ENCODE data around the gene NOL9. TPM values are rescaled to one million over a fixed set of nuclear protein-coding genes. Genes with fewer than 3 reads are reported as not detected.

Gene NOL9
- total and polyA plus RNA-seq, 2 donors: 8.6 to 11.1 TPM

GRCh38 chr1:6591644-6592043 lies 37.3 kb upstream of the NOL9 start:
- 94% methylated on average over 6 of the region's 6 CpGs for WGBS
- Histone ChIP-seq H3K4me1 (ENCODE audit: control insufficient read depth in 2 of 2, insufficient read depth in 2 of 2, low read length in 2 of 2) (peaks cover 23 to 25% of the 10 kb centered on the region in 2 donors), H3K4me3 (ENCODE audit: low read length in 2 of 2) (no peak overlapping the region), H3K27me3 (ENCODE audit: control insufficient read depth in 2 of 2, insufficient read depth in 1 of 2, low read length in 1 of 2) (no peaks in the 10 kb centered on the region), H3K9me3 (ENCODE audit: control insufficient read depth in 2 of 2, insufficient read depth in 1 of 2, low read length in 1 of 2) (peaks cover 0 to 1% of the 10 kb centered on the region in 2 donors), H3K27ac (ENCODE audit: low read depth in 1 of 2, low read length in 1 of 2) (no peak overlapping the region), H3K36me3 (ENCODE audit: control insufficient read depth in 2 of 2, insufficient read depth in 2 of 2, low read length in 1 of 2) (peaks cover 59 to 70% of the 10 kb centered on the region in 2 donors)
- no peak for DNase-seq (ENCODE audit: low read depth in 6 of 9, low spot score in 9 of 9)

GRCh38 chr1:6591222-6591621 lies 36.9 kb upstream of the NOL9 start:
- Histone ChIP-seq H3K4me3 (ENCODE audit: low read length in 2 of 2) (no peak overlapping the region), H3K4me1 (ENCODE audit: control insufficient read depth in 2 of 2, insufficient read depth in 2 of 2, low read length in 2 of 2) (peaks cover 23 to 25% of the 10 kb centered on the region in 2 donors)
- DNase-seq (ENCODE audit: low read depth in 6 of 9, low spot score in 9 of 9): no peak

GRCh38 chr1:6590046-6590445 lies 35.7 kb upstream of the NOL9 start:
- Histone ChIP-seq H3K27ac (ENCODE audit: low read depth in 1 of 2, low read length in 1 of 2) (no peak overlapping the region), H3K9me3 (ENCODE audit: control insufficient read depth in 2 of 2, insufficient read depth in 1 of 2, low read length in 1 of 2) (peaks cover 0 to 1% of the 10 kb centered on the region in 2 donors), H3K27me3 (ENCODE audit: control insufficient read depth in 2 of 2, insufficient read depth in 1 of 2, low read length in 1 of 2) (no peaks in the 10 kb centered on the region), H3K36me3 (ENCODE audit: control insufficient read depth in 2 of 2, insufficient read depth in 2 of 2, low read length in 1 of 2) (peaks cover 53 to 67% of the 10 kb centered on the region in 2 donors), H3K4me1 (ENCODE audit: control insufficient read depth in 2 of 2, insufficient read depth in 2 of 2, low read length in 2 of 2) (peaks cover 23 to 25% of the 10 kb centered on the region in 2 donors), H3K4me3 (ENCODE audit: low read length in 2 of 2) (no peak overlapping the region)
- no peak for DNase-seq (ENCODE audit: low read depth in 6 of 9, low spot score in 9 of 9)
- 99% methylated on average over 7 of the region's 7 CpGs for WGBS

More at GRCh38 chr1:6591222-6591621, 36.9 kb upstream of the NOL9 start:
- WGBS: 34% methylated on average over 13 of the region's 13 CpGs
- peaks cover 0 to 1% of the 10 kb centered on the region in 2 donors for H3K9me3 ChIP-seq (ENCODE audit: control insufficient read depth in 2 of 2, insufficient read depth in 1 of 2, low read length in 1 of 2)
- H3K36me3 ChIP-seq (ENCODE audit: control insufficient read depth in 2 of 2, insufficient read depth in 2 of 2, low read length in 1 of 2): peaks cover 57 to 72% of the 10 kb centered on the region in 2 donors
- no peaks in the 10 kb centered on the region for H3K27me3 ChIP-seq (ENCODE audit: control insufficient read depth in 2 of 2, insufficient read depth in 1 of 2, low read length in 1 of 2)
- H3K27ac ChIP-seq (ENCODE audit: low read depth in 1 of 2, low read length in 1 of 2): no peak overlapping the region

- DNase-seq (ENCODE audit: low read depth in 6 of 9, low spot score in 9 of 9): no peak
- no peak overlapping the region for H3K27ac ChIP-seq (ENCODE audit: low read depth in 1 of 2, low read length in 1 of 2)
- H3K4me3 ChIP-seq (ENCODE audit: low read length in 2 of 2): no peak overlapping the region
- peaks cover 51 to 59% of the 10 kb centered on the region in 2 donors for H3K36me3 ChIP-seq (ENCODE audit: control insufficient read depth in 2 of 2, insufficient read depth in 2 of 2, low read length in 1 of 2)
- no peaks in the 10 kb centered on the region for H3K27me3 ChIP-seq (ENCODE audit: control insufficient read depth in 2 of 2, insufficient read depth in 1 of 2, low read length in 1 of 2)
- H3K9me3 ChIP-seq (ENCODE audit: control insufficient read depth in 2 of 2, insufficient read depth in 1 of 2, low read length in 1 of 2): peaks cover 0 to 1% of the 10 kb centered on the region in 2 donors
- 93% methylated on average over 24 of the region's 24 CpGs for whole genome bisulfite sequencing
- peaks cover 23 to 25% of the 10 kb centered on the region in 2 donors for H3K4me1 ChIP-seq (ENCODE audit: control insufficient read depth in 2 of 2, insufficient read depth in 2 of 2, low read length in 2 of 2)
Measured at GRCh38 chr1:6588893-6589520, 34.7 kb upstream of the NOL9 start.

- Histone ChIP-seq H3K27ac (ENCODE audit: low read depth in 1 of 2, low read length in 1 of 2) (peak overlapping the region in 1 of 2 donors; percentile 18), H3K9me3 (ENCODE audit: control insufficient read depth in 2 of 2, insufficient read depth in 1 of 2, low read length in 1 of 2) (peaks cover 0 to 1% of the 10 kb centered on the region in 2 donors), H3K4me3 (ENCODE audit: low read length in 2 of 2) (no peak overlapping the region), H3K4me1 (ENCODE audit: control insufficient read depth in 2 of 2, insufficient read depth in 2 of 2, low read length in 2 of 2) (peaks cover 23 to 25% of the 10 kb centered on the region in 2 donors), H3K36me3 (ENCODE audit: control insufficient read depth in 2 of 2, insufficient read depth in 2 of 2, low read length in 1 of 2) (peaks cover 44 to 52% of the 10 kb centered on the region in 2 donors), H3K27me3 (ENCODE audit: control insufficient read depth in 2 of 2, insufficient read depth in 1 of 2, low read length in 1 of 2) (no peaks in the 10 kb centered on the region)
- DNase-seq (ENCODE audit: low read depth in 6 of 9, low spot score in 9 of 9): no peak
- WGBS: 92% methylated on average over 25 of the region's 25 CpGs
Measured at GRCh38 chr1:6588128-6588892, 34.0 kb upstream of the NOL9 start.

- Histone ChIP-seq H3K27ac (ENCODE audit: low read depth in 1 of 2, low read length in 1 of 2) (peak overlapping the region in 1 of 2 donors; percentile 37), H3K4me1 (ENCODE audit: control insufficient read depth in 2 of 2, insufficient read depth in 2 of 2, low read length in 2 of 2) (peaks cover 23 to 25% of the 10 kb centered on the region in 2 donors), H3K9me3 (ENCODE audit: control insufficient read depth in 2 of 2, insufficient read depth in 1 of 2, low read length in 1 of 2) (peaks cover 0 to 1% of the 10 kb centered on the region in 2 donors), H3K36me3 (ENCODE audit: control insufficient read depth in 2 of 2, insufficient read depth in 2 of 2, low read length in 1 of 2) (peaks cover 37 to 45% of the 10 kb centered on the region in 2 donors), H3K4me3 (ENCODE audit: low read length in 2 of 2) (no peak overlapping the region), H3K27me3 (ENCODE audit: control insufficient read depth in 2 of 2, insufficient read depth in 1 of 2, low read length in 1 of 2) (no peaks in the 10 kb centered on the region)
- DNase-seq (ENCODE audit: low read depth in 6 of 9, low spot score in 9 of 9): peak in 1 of 9 donors; percentile 42
- 16% methylated on average over 13 of the region's 13 CpGs for WGBS
Measured at GRCh38 chr1:6587261-6588005, 33.1 kb upstream of the NOL9 start.

- H3K27ac ChIP-seq (ENCODE audit: low read depth in 1 of 2, low read length in 1 of 2): no peak overlapping the region
- peaks cover 31 to 32% of the 10 kb centered on the region in 2 donors for H3K4me1 ChIP-seq (ENCODE audit: control insufficient read depth in 2 of 2, insufficient read depth in 2 of 2, low read length in 2 of 2)
- H3K4me3 ChIP-seq (ENCODE audit: low read length in 2 of 2): no peak overlapping the region
- H3K9me3 ChIP-seq (ENCODE audit: control insufficient read depth in 2 of 2, insufficient read depth in 1 of 2, low read length in 1 of 2): no peaks in the 10 kb centered on the region
- WGBS: 97% methylated on average over 11 of the region's 11 CpGs
- no peak for DNase-seq (ENCODE audit: low read depth in 6 of 9, low spot score in 9 of 9)
- H3K27me3 ChIP-seq (ENCODE audit: control insufficient read depth in 2 of 2, insufficient read depth in 1 of 2, low read length in 1 of 2): no peaks in the 10 kb centered on the region
- H3K36me3 ChIP-seq (ENCODE audit: control insufficient read depth in 2 of 2, insufficient read depth in 2 of 2, low read length in 1 of 2): peaks cover 35 to 40% of the 10 kb centered on the region in 2 donors
Measured at GRCh38 chr1:6586404-6586816, 32.1 kb upstream of the NOL9 start.

- 98% methylated on average over 7 of the region's 7 CpGs for WGBS
- no peak for DNase-seq (ENCODE audit: low read depth in 6 of 9, low spot score in 9 of 9)
Measured at GRCh38 chr1:6585841-6586240, 31.5 kb upstream of the NOL9 start.

More at GRCh38 chr1:6585841-6586240, 31.5 kb upstream of the NOL9 start:
- Histone ChIP-seq H3K27me3 (ENCODE audit: control insufficient read depth in 2 of 2, insufficient read depth in 1 of 2, low read length in 1 of 2) (no peaks in the 10 kb centered on the region), H3K4me3 (ENCODE audit: low read length in 2 of 2) (no peak overlapping the region), H3K36me3 (ENCODE audit: control insufficient read depth in 2 of 2, insufficient read depth in 2 of 2, low read length in 1 of 2) (peaks cover 34 to 40% of the 10 kb centered on the region in 2 donors), H3K27ac (ENCODE audit: low read depth in 1 of 2, low read length in 1 of 2) (no peak overlapping the region), H3K4me1 (ENCODE audit: control insufficient read depth in 2 of 2, insufficient read depth in 2 of 2, low read length in 2 of 2) (peaks cover 30 to 31% of the 10 kb centered on the region in 2 donors), H3K9me3 (ENCODE audit: control insufficient read depth in 2 of 2, insufficient read depth in 1 of 2, low read length in 1 of 2) (peaks cover 0 to 3% of the 10 kb centered on the region in 2 donors)

Measured in thymus (tissue), 11 donors.